PFSK-1 (cell line): ENCODE results near the gene ANKRD42.

ENCODE experiments used
- POLR2AphosphoS5 ChIP-seq: IDR thresholded peaks from 2 replicates; pipeline ENCODE4 v1.6.1; 2012; ENCODE audit warnings: low read depth, mild to moderate bottlenecking, control low read depth, low read length, moderate library complexity
- SIN3A ChIP-seq: IDR thresholded peaks from 2 replicates; pipeline ENCODE4 v1.6.1; 2012; ENCODE audit warnings: mild to moderate bottlenecking, low read length, moderate library complexity, borderline replicate concordance; ENCODE audit not compliant: insufficient read depth
- TF ChIP-seq, protein P1 (sequence below), 2 experiments: IDR thresholded peaks; 2 replicates each; pipeline versions ENCODE4 v1.6.1 to v1.8.0; 2011 to 2012; ENCODE audit warnings: low read depth in 2 of 2, low read length in 2 of 2, control low read depth in 1 of 2, inconsistent platforms in 1 of 2, mild to moderate bottlenecking in 1 of 2, moderate library complexity in 1 of 2; ENCODE audit not compliant: insufficient read depth in 1 of 2

- TF ChIP-seq, protein P1, sequence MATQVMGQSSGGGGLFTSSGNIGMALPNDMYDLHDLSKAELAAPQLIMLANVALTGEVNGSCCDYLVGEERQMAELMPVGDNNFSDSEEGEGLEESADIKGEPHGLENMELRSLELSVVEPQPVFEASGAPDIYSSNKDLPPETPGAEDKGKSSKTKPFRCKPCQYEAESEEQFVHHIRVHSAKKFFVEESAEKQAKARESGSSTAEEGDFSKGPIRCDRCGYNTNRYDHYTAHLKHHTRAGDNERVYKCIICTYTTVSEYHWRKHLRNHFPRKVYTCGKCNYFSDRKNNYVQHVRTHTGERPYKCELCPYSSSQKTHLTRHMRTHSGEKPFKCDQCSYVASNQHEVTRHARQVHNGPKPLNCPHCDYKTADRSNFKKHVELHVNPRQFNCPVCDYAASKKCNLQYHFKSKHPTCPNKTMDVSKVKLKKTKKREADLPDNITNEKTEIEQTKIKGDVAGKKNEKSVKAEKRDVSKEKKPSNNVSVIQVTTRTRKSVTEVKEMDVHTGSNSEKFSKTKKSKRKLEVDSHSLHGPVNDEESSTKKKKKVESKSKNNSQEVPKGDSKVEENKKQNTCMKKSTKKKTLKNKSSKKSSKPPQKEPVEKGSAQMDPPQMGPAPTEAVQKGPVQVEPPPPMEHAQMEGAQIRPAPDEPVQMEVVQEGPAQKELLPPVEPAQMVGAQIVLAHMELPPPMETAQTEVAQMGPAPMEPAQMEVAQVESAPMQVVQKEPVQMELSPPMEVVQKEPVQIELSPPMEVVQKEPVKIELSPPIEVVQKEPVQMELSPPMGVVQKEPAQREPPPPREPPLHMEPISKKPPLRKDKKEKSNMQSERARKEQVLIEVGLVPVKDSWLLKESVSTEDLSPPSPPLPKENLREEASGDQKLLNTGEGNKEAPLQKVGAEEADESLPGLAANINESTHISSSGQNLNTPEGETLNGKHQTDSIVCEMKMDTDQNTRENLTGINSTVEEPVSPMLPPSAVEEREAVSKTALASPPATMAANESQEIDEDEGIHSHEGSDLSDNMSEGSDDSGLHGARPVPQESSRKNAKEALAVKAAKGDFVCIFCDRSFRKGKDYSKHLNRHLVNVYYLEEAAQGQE (IDR thresholded peaks at IDR 0.05; ENCODE audit: insufficient read depth in 1 of 2, low read depth in 2 of 2, low read length in 2 of 2) = no peak
- TF ChIP-seq SIN3A (no peak), POLR2AphosphoS5 (no peak)
Observed at GRCh38 chr11:83161610-83162199, 31.8 kb upstream of the ANKRD42 start.
